Stimulated activated CD8-positive, alpha-beta memory T cell treated with anti-CD3 and anti-CD28 coated beads, Interleukin-12 subunit alpha, Interleukin-12 subunit beta, amount 100 ng/mL, for 1 hour (primary cell): ENCODE data around the gene POLR2H.
A peak's percentile ranks its signal among the peaks of the same experiment; 100 is the strongest.

Experiments
- DNase-seq: peaks from one replicate; pipeline ENCODE4 v3.0.0-alpha.2; 2020; ENCODE audit warnings: low read depth

Gene POLR2H

GRCh38 chr3:184371570-184372018, 10.1 kb downstream of the POLR2H start:
- DNase-seq: peak; percentile 39

GRCh38 chr3:184372296-184372821, 10.8 kb downstream of the POLR2H start:
- no peak for DNase-seq

GRCh38 chr3:184372911-184373310, 11.4 kb downstream of the POLR2H start:
- no peak for DNase-seq

GRCh38 chr3:184373422-184373821, 11.9 kb downstream of the POLR2H start:
- no peak for DNase-seq

- DNase-seq: no peak
Observed at GRCh38 chr3:184375747-184376461, 14.4 kb downstream of the POLR2H start.

- no peak for DNase-seq
Observed at GRCh38 chr3:184377374-184377773, 15.9 kb downstream of the POLR2H start.

- DNase-seq: no peak
Observed at GRCh38 chr3:184377882-184378445, 16.5 kb downstream of the POLR2H start, which contains the start of gene THPO. TSS of gene THPO (minus strand) at chr3:184378207. CDS start at chr3:184376259, 1,948 bp downstream.

GRCh38 chr3:184378651-184379357, 17.3 kb downstream of the POLR2H start:
- no peak for DNase-seq

GRCh38 chr3:184379358-184380184, 18.1 kb downstream of the POLR2H start, which contains the start of gene CHRD:
TSS of gene CHRD (plus strand) at chr3:184380054. CDS start at chr3:184380319, 265 bp downstream.
- DNase-seq: no peak

GRCh38 chr3:184380185-184380626, 18.7 kb downstream of the POLR2H start:
- no peak for DNase-seq

- no peak for DNase-seq
Observed at GRCh38 chr3:184380627-184381260, 19.2 kb downstream of the POLR2H start.

- DNase-seq: no peak
Observed at GRCh38 chr3:184381261-184382224, 20.0 kb downstream of the POLR2H start.

GRCh38 chr3:184382326-184383032, 21.0 kb downstream of the POLR2H start:
- DNase-seq: no peak

- DNase-seq: no peak
Observed at GRCh38 chr3:184383033-184383740, 21.7 kb downstream of the POLR2H start.

- no peak for DNase-seq
Observed at GRCh38 chr3:184384342-184384741, 22.8 kb downstream of the POLR2H start.

GRCh38 chr3:184384856-184385422, 23.4 kb downstream of the POLR2H start:
- DNase-seq: no peak

- DNase-seq: no peak
Observed at GRCh38 chr3:184386047-184386806, 24.7 kb downstream of the POLR2H start.
